Fibroblast of peridontal ligament (primary cell): ENCODE measurements around the gene TRIM8.
A peak's percentile ranks its signal among the peaks of the same experiment; 100 is the strongest.

ENCODE experiments used
- DNase-seq: peaks from one replicate; pipeline ENCODE4 v3.0.0-alpha.2; 2010; ENCODE audit errors: extremely low read depth

Gene TRIM8

GRCh38 chr10:102615361-102615760, 28.9 kb upstream of the TRIM8 start:
- DNase-seq: no peak

DNA sequence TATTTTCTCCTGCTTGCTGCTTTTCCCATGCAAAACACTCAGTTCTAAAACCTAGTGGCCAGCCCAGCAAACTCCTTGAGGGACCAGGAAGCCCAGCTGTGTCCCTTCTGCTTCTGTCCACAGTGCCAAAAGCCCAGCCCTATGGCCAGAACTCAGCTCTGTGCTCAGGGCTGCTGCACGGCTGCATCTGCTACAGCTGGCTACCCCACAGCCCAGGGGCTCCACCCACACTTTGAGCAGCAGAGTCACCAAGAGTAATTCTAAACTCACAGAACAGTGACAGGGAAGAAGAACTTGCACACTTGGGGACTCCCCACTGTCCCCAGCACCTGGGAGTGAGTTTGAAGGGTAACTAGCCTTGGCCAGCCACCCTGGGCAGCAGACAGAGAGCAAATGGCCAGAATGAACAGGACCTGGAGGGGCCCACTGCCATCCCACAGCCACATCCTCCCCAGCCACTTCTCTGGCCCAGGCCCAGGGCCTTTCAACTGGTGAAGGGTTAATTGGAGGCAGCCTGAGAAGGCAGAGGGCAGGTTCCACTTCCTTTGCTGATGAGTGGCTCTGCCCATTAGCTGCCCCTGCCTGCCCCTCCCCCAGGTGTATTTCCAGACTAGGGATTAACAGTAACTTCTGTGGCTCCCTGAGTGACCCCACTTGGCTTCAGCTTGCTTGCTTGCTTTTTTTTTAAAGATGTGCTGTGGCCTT, 28.1 kb upstream of the TRIM8 start:
- DNase-seq: peak; percentile 31

GRCh38 chr10:102617041-102617440, 27.2 kb upstream of the TRIM8 start:
- no peak for DNase-seq

DNA sequence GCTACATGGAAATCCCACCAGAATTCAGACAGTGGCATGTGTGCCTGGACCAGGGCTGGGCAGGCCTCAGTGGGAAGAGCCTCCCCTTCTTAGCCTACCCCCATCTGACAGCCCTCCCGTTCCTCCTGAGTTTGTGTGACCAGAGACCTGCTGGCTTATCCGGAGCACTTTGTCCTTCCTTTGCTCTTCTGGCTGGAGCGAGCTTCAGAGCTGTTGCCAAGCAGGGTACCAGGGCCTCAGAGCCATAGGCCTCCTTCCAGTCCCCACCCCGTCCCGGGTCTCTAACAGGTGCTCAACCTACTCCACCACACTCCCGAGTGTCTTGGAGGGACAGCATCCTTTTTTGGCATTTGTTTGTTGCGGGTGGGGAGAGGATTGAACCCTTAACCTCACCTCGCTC, 26.5 kb upstream of the TRIM8 start:
- DNase-seq: no peak

GRCh38 chr10:102619281-102619981, 24.8 kb upstream of the TRIM8 start:
- no peak for DNase-seq

GRCh38 chr10:102620138-102620590, 24.1 kb upstream of the TRIM8 start:
- DNase-seq: no peak

- DNase-seq: no peak
Measured at GRCh38 chr10:102620591-102621442, 23.5 kb upstream of the TRIM8 start.

- peak; percentile 38 for DNase-seq
Measured at GRCh38 chr10:102621443-102622325, 22.6 kb upstream of the TRIM8 start.

DNA sequence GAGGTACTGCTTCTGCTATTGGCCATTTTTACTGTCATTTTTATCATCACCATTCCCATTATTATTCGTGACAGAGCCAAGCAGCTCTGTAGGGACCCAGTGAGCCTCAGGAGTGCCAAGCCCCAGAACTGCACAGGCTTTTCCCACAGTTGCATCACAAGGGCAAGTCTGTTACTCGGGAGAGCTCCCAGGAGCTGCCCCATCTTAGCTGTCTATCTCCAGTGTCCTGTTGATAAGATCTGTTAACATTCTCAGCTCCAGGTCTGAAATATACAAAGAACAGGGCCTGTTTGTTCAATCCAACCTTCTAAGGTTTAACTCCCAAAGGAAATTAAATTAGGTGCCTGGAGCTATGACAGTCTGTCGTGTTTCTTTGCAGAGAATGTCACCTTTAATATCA, 20.2 kb upstream of the TRIM8 start:
- no peak for DNase-seq

- peak; percentile 77 for DNase-seq
Measured at GRCh38 chr10:102624751-102625645, 19.3 kb upstream of the TRIM8 start.

DNA sequence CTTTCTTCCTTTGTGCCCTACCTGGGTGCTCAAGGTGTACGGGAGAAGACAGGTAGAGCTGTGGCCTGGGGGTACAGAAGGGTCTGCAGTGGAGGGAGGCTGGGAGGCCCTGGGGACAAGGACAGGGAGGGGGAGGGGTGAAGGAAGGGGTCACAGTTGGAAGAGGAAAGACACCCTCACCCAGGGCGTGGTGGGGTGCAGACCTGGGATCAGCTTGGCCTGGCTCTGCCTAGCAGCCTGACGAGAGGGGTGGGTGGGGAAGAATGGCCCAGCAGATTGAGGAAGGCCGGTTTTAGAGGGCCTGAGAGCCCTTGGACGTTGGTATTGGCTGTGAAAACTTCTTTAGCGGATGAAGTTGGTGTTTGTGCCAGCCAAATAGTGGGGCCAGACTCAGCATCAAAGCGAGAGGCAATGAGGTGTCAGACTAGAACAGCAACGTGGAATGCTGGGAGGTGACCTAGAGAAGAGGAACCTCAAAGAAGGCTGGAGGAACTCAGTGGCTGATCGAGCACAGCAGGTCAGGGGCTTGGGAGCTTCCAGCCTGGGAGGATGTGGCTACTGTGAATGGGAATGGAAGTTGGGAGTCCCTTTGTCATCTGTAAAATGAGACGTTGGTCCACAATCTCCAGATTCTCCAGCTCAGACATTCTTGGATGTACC, 18.1 kb upstream of the TRIM8 start:
- DNase-seq: no peak

DNA sequence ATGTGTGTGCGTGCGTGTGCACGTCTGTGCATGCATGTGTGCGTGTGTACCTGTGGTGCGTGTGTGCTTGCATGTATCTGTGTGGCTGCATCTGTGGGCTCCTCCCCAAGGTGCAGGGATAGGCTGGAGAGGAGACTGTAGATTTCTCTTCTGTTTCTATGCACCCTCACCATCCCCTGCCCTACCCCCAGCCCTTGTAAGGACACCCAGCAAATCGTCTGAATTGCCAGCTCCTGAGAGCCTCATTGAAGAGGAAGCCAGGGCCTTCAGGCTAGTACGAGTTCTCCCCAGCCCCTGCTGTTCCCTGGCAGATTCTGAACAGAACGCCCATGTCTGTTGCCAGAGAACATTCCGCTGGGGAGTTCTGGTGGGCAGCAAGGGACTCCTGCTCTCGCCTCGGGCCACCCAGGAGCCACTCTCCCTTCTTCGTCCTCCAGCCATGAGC, 17.0 kb upstream of the TRIM8 start:
- DNase-seq: no peak

DNA sequence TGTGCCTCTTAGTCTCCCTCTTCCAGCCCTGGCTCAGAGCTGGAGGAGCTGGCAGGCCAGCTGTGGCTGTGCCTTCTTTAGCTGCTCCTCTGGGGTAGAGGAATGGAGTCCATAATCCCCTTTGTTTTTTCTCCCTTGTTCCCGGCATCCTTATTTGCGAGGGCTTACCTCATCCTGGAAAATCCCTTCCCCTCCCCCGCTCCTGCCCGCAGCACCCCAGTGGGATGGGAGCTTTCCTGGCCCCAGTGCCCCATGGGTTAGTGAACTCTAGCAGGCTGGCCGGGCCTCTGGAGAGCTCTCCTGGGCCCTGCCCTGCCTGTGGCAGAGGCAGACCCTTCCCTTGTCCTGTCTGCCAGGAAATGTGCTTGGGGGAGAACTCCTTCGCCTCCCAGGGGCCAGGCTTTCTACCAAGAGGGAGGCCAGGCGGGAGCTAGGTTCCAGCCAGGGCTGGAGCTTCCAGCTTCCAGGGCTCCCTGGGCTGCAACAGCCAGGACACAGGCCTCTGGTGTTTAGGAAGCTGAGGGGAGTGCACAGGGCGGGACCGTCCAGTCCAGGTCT, 16.5 kb upstream of the TRIM8 start:
- peak; percentile 71 for DNase-seq

DNA sequence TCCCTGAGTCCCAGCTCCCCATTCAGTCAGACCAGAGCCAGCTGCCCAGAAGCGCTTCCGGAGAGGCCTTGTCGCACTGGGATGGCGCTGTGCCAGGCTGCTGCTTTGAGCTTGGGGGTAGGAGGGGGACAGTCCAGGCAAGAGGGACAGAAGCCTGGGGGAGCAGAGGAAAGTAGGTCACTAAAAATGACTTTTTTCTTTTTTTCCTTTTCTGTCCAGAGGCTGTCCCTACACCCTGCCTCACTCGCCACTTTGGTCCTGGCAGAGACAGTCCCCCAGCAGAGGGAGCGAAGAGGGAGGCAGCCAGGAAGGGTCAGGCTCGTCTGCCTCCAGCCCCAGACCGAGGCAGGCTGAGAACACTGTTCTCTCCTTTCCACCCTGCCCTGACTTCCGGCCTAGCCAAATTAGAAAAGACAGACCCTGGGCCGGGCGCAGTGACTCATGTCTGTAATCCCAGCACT, 15.8 kb upstream of the TRIM8 start:
- DNase-seq: no peak

- DNase-seq: peak; percentile 80
Measured at GRCh38 chr10:102629661-102630614, 14.3 kb upstream of the TRIM8 start.

DNA sequence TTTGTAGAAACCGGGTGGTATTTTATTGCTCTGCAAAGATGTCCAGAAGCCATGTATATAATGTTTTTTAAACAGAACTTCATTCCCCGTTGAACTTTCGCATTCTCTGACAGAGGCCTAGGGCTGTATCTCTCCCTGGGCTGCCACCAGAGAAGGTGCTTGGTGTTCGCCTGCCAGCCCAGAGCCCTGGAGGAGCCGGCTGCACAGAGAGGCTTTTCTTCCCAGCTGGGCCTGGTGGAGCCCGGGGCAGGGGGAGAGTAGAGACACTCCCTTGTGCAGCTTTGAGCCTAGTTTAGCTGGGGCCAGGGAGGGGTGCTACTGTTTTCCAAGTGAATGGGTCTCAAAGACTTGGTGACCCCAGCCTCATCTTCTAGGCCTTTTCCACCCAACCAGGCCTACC, 13.6 kb upstream of the TRIM8 start:
- DNase-seq: no peak

DNA sequence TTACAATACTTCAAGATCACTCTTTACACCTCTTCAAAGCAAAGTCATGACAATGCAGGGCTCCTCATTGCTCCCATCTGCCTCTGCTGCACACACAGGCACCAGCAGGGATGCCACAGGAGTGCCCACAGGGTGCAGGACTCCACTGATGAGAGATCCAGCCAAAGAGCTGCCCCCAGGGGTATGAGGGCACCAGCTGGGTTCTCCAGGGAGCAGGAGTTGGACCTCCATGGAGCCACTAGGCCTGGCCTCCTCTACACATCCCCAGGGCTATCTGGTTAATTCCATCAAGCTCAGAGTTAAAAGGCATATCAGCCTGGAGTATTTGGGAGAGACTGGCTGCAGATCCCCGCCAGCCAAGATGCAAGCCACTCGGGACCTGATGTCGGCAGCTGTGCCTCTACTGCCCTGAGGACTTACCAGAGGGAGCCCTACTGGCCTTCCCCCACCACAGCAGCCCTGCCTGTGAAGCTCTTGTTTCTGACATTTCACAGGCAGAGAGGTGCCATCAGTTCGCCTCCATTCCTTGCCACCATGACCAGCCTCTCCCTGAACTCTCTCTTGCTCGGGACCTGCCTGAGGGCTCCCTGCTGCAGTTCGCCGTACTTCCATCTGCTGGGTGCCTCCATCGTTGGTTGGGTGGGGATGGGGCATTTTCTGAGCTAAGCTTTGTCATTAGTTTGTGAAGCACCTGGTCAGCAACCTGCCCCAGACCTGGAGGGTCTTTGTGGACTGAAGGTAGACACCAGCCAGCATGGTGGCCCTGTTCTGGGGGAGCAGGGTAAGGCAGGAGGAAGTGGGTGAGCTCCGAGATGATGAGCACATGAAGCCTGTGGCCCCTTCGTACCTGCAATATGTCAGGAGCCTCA, 12.5 kb upstream of the TRIM8 start:
- DNase-seq: no peak
